GM23338 (cell line): Measurements from ENCODE around the gene INS. TPM values are rescaled to one million over a fixed set of nuclear protein-coding genes. Genes with fewer than 3 reads are reported as not detected.

Experiments
- ATAC-seq: fragments of 200-7000 bp; cut with Tn5 transposase; 3 replicates; pipeline ENCODE4 v1.9.1; 2020
- DNase-seq: peaks from one replicate; pipeline ENCODE4 v3.0.0-alpha.2; 2015; ENCODE audit warnings: low spot score
- H2AFZ ChIP-seq: fragments of 200-600 bp; sonication (generic); 2 replicates; pipeline ENCODE4 v1.8.0; 2016; ENCODE audit warnings: antibody characterized with exemption, mild to moderate bottlenecking, moderate library complexity
- H3F3A ChIP-seq: fragments of 200-600 bp; sonication (generic); replicated peaks from 2 replicates; pipeline ENCODE4 v1.8.0; 2017; ENCODE audit warnings: antibody characterized with exemption, mixed run types, low read depth
- H3K27ac ChIP-seq: fragments of 200-600 bp; sonication (generic); 2 replicates; pipeline ENCODE4 v1.6.1; 2016; ENCODE audit warnings: low read depth
- H3K27me3 ChIP-seq: fragments of 200-600 bp; sonication (generic); 2 replicates; pipeline ENCODE4 v1.8.0; 2016; ENCODE audit warnings: mild to moderate bottlenecking, mixed run types, moderate library complexity; ENCODE audit not compliant: insufficient read depth
- H3K36me3 ChIP-seq: fragments of 200-600 bp; sonication (generic); 2 replicates; pipeline ENCODE4 v1.8.0; 2016; ENCODE audit warnings: mild to moderate bottlenecking; ENCODE audit not compliant: insufficient read depth
- H3K4me1 ChIP-seq: fragments of 200-600 bp; sonication (generic); 2 replicates; pipeline ENCODE4 v1.8.0; 2016; ENCODE audit warnings: mild to moderate bottlenecking, moderate library complexity; ENCODE audit not compliant: insufficient read depth
- H3K4me2 ChIP-seq: fragments of 200-600 bp; sonication (generic); 2 replicates; pipeline ENCODE4 v1.7.1; 2017; ENCODE audit warnings: mixed run types
- H3K4me3 ChIP-seq: fragments of 200-600 bp; sonication (generic); 2 replicates; pipeline ENCODE4 v1.6.1; 2016; ENCODE audit warnings: mixed run types
- H3K79me2 ChIP-seq: fragments of 200-600 bp; sonication (generic); replicated peaks from 2 replicates; pipeline ENCODE4 v1.8.0; 2017; ENCODE audit warnings: mild to moderate bottlenecking; ENCODE audit not compliant: insufficient read depth
- H3K9me2 ChIP-seq: fragments of 200-600 bp; sonication (generic); 2 replicates; pipeline ENCODE4 v1.8.0; 2017; ENCODE audit not compliant: insufficient read depth
- H4K20me1 ChIP-seq: fragments of 200-600 bp; sonication (generic); replicated peaks from 2 replicates; pipeline ENCODE4 v1.8.0; 2017; ENCODE audit warnings: mild to moderate bottlenecking; ENCODE audit not compliant: insufficient read depth
- H3K27ac Mint-ChIP-seq: 2 replicates; pipeline ENCODE4 v1.8.0; 2020; ENCODE audit warnings: inconsistent platforms, mild to moderate bottlenecking, moderate library complexity, mixed read lengths
- H3K27me3 Mint-ChIP-seq: 3 replicates; pipeline ENCODE4 v1.8.0; 2022; ENCODE audit warnings: low read depth, mild to moderate bottlenecking, moderate library complexity, mixed read lengths, inconsistent platforms; ENCODE audit not compliant: insufficient read depth, poor library complexity
- H3K36me3 Mint-ChIP-seq: 3 replicates; pipeline ENCODE4 v1.8.0; 2021; ENCODE audit warnings: low read depth, mild to moderate bottlenecking, inconsistent platforms, moderate library complexity, mixed read lengths
- H3K4me1 Mint-ChIP-seq: 3 replicates; pipeline ENCODE4 v1.8.0; 2020; ENCODE audit warnings: mild to moderate bottlenecking, inconsistent platforms, mixed read lengths
- H3K4me3 Mint-ChIP-seq: 3 replicates; pipeline ENCODE4 v1.8.0; 2021; ENCODE audit warnings: moderate library complexity, mild to moderate bottlenecking, inconsistent platforms, mixed read lengths
- H3K9me3 Mint-ChIP-seq: 3 replicates; pipeline ENCODE4 v1.8.0; 2020; ENCODE audit warnings: moderate library complexity, mild to moderate bottlenecking, inconsistent platforms, mixed read lengths
- CREB1 ChIP-seq: fragments of 250-450 bp; sonication (Bioruptor Pico); IDR thresholded peaks from 2 replicates; pipeline ENCODE4 v1.5.0; 2020; ENCODE audit warnings: low read depth, mild to moderate bottlenecking, moderate library complexity
- CTCF ChIP-seq, 2 experiments: fragments of 200-600 bp in 1 of 2; sonication (generic) in 1 of 2; conservative IDR thresholded peaks; 2 replicates each; pipeline versions ENCODE4 v1.5.1 to v1.6.1; 2016 to 2017; ENCODE audit warnings: antibody characterized with exemption in 2 of 2, low read depth in 2 of 2, mild to moderate bottlenecking in 2 of 2, moderate library complexity in 1 of 2
- ETS1 ChIP-seq: IDR thresholded peaks from 2 replicates; pipeline ENCODE4 v1.6.1; 2016; ENCODE audit warnings: antibody characterized with exemption
- EZH2 ChIP-seq: fragments of 200-600 bp; sonication (generic); IDR thresholded peaks from one replicate; pipeline ENCODE4 v1.8.0; 2017; ENCODE audit warnings: antibody characterized with exemption, mild to moderate bottlenecking, low read depth; ENCODE audit not compliant: unreplicated experiment
- EZH2phosphoT487 ChIP-seq: fragments of 200-600 bp; sonication (generic); IDR thresholded peaks from one replicate; pipeline ENCODE4 v1.8.1; 2018; ENCODE audit warnings: antibody characterized with exemption; ENCODE audit not compliant: unreplicated experiment
- JUNB ChIP-seq: IDR thresholded peaks from one replicate; pipeline ENCODE4 v1.6.1; 2016; ENCODE audit warnings: antibody characterized with exemption; ENCODE audit not compliant: unreplicated experiment
- NANOG ChIP-seq: IDR thresholded peaks from 2 replicates; pipeline ENCODE4 v1.6.1; 2016; ENCODE audit warnings: antibody characterized with exemption, borderline replicate concordance
- POLR2AphosphoS5 ChIP-seq: IDR thresholded peaks from 2 replicates; pipeline ENCODE4 v1.6.1; 2016; ENCODE audit warnings: antibody characterized with exemption, low read depth
- STAT1 ChIP-seq: IDR thresholded peaks from one replicate; pipeline ENCODE4 v1.6.1; 2016; ENCODE audit warnings: antibody characterized with exemption; ENCODE audit not compliant: unreplicated experiment
- ZNF114 ChIP-seq: fragments of 250-450 bp; sonication (Bioruptor Pico); IDR thresholded peaks from 2 replicates; pipeline ENCODE4 v1.5.0; 2020; ENCODE audit warnings: mild to moderate bottlenecking, moderate library complexity
- ZNF331 ChIP-seq: fragments of 250-450 bp; sonication (Bioruptor Pico); IDR thresholded peaks from 2 replicates; pipeline ENCODE4 v1.5.0; 2020; ENCODE audit warnings: low read depth, mild to moderate bottlenecking, moderate library complexity
- polyA plus RNA-seq: library from polyadenylated mRNA; unstranded; fragments of >200 nt; fragmentation: Nextera tagmentation; extraction: Ambion mirVana; gene quantifications from 2 replicates; pipeline ENCODE4 v1.2.1, GENCODE V29; 2016
- total RNA-seq: library from RNA; depleted of rRNA; stranded (reverse); fragments of >200 nt; shearing (Covaris generic); gene quantifications from 2 replicates; pipeline ENCODE4 v1.2.3, GENCODE V29; 2014
- TF ChIP-seq, protein P1 (sequence below): fragments of 250-450 bp; sonication (Bioruptor Pico); IDR thresholded peaks from 2 replicates; pipeline ENCODE4 v1.5.0; 2020; ENCODE audit warnings: mild to moderate bottlenecking, moderate library complexity
- TF ChIP-seq, protein P2 (sequence below): IDR thresholded peaks from one replicate; pipeline ENCODE4 v1.6.1; 2018; ENCODE audit warnings: antibody characterized with exemption; ENCODE audit not compliant: unreplicated experiment

INS gene
- total and polyA plus RNA-seq, 2 experiments from 2014 or later, result not detected

- ATAC-seq (no peak), DNase-seq (no peak)
- Histone ChIP-seq H3K9me2 (no peaks in the 10 kb centered on the region), H3K27ac (no peak overlapping the region), H3K4me1 (peaks cover under 1% of the 10 kb centered on the region; the same call in 1 of the 2 replicates), H3K79me2 (no peaks in the 10 kb centered on the region), H2AFZ (no peak overlapping the region), H3K36me3 (no peaks in the 10 kb centered on the region), H3K4me2 (no peak overlapping the region), H3F3A (no peaks in the 10 kb centered on the region), H3K27me3 (peaks cover 20% of the 10 kb centered on the region), H4K20me1 (no peaks in the 10 kb centered on the region), H3K4me3 (no peak overlapping the region)
- no peak overlapping the region for H3K4me3 Mint-ChIP-seq
- TF ChIP-seq CREB1 (CRISPR knock-in tag), result no peak
- TF ChIP-seq STAT1, result no peak
- no peak for TF ChIP-seq ETS1
- TF ChIP-seq ZNF331 (CRISPR knock-in tag), result no peak
- TF ChIP-seq JUNB, result no peak
- TF ChIP-seq, protein P1, sequence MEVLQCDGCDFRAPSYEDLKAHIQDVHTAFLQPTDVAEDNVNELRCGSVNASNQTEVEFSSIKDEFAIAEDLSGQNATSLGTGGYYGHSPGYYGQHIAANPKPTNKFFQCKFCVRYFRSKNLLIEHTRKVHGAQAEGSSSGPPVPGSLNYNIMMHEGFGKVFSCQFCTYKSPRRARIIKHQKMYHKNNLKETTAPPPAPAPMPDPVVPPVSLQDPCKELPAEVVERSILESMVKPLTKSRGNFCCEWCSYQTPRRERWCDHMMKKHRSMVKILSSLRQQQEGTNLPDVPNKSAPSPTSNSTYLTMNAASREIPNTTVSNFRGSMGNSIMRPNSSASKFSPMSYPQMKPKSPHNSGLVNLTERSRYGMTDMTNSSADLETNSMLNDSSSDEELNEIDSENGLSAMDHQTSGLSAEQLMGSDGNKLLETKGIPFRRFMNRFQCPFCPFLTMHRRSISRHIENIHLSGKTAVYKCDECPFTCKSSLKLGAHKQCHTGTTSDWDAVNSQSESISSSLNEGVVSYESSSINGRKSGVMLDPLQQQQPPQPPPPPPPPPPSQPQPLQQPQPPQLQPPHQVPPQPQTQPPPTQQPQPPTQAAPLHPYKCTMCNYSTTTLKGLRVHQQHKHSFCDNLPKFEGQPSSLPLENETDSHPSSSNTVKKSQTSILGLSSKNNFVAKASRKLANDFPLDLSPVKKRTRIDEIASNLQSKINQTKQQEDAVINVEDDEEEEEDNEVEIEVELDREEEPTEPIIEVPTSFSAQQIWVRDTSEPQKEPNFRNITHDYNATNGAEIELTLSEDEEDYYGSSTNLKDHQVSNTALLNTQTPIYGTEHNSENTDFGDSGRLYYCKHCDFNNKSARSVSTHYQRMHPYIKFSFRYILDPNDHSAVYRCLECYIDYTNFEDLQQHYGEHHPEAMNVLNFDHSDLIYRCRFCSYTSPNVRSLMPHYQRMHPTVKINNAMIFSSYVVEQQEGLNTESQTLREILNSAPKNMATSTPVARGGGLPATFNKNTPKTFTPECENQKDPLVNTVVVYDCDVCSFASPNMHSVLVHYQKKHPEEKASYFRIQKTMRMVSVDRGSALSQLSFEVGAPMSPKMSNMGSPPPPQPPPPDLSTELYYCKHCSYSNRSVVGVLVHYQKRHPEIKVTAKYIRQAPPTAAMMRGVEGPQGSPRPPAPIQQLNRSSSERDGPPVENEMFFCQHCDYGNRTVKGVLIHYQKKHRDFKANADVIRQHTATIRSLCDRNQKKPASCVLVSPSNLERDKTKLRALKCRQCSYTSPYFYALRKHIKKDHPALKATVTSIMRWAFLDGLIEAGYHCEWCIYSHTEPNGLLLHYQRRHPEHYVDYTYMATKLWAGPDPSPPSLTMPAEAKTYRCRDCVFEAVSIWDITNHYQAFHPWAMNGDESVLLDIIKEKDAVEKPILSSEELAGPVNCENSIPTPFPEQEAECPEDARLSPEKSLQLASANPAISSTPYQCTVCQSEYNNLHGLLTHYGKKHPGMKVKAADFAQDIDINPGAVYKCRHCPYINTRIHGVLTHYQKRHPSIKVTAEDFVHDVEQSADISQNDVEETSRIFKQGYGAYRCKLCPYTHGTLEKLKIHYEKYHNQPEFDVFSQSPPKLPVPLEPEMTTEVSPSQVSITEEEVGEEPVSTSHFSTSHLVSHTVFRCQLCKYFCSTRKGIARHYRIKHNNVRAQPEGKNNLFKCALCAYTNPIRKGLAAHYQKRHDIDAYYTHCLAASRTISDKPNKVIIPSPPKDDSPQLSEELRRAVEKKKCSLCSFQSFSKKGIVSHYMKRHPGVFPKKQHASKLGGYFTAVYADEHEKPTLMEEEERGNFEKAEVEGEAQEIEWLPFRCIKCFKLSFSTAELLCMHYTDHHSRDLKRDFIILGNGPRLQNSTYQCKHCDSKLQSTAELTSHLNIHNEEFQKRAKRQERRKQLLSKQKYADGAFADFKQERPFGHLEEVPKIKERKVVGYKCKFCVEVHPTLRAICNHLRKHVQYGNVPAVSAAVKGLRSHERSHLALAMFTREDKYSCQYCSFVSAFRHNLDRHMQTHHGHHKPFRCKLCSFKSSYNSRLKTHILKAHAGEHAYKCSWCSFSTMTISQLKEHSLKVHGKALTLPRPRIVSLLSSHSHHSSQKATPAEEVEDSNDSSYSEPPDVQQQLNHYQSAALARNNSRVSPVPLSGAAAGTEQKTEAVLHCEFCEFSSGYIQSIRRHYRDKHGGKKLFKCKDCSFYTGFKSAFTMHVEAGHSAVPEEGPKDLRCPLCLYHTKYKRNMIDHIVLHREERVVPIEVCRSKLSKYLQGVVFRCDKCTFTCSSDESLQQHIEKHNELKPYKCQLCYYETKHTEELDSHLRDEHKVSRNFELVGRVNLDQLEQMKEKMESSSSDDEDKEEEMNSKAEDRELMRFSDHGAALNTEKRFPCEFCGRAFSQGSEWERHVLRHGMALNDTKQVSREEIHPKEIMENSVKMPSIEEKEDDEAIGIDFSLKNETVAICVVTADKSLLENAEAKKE (CRISPR knock-in tag), result no peak
- no peak for TF ChIP-seq EZH2phosphoT487
- no peak for TF ChIP-seq ZNF114 (CRISPR knock-in tag)
- TF ChIP-seq POLR2AphosphoS5, result no peak
- TF ChIP-seq EZH2, result no peak
- TF ChIP-seq, protein P2, sequence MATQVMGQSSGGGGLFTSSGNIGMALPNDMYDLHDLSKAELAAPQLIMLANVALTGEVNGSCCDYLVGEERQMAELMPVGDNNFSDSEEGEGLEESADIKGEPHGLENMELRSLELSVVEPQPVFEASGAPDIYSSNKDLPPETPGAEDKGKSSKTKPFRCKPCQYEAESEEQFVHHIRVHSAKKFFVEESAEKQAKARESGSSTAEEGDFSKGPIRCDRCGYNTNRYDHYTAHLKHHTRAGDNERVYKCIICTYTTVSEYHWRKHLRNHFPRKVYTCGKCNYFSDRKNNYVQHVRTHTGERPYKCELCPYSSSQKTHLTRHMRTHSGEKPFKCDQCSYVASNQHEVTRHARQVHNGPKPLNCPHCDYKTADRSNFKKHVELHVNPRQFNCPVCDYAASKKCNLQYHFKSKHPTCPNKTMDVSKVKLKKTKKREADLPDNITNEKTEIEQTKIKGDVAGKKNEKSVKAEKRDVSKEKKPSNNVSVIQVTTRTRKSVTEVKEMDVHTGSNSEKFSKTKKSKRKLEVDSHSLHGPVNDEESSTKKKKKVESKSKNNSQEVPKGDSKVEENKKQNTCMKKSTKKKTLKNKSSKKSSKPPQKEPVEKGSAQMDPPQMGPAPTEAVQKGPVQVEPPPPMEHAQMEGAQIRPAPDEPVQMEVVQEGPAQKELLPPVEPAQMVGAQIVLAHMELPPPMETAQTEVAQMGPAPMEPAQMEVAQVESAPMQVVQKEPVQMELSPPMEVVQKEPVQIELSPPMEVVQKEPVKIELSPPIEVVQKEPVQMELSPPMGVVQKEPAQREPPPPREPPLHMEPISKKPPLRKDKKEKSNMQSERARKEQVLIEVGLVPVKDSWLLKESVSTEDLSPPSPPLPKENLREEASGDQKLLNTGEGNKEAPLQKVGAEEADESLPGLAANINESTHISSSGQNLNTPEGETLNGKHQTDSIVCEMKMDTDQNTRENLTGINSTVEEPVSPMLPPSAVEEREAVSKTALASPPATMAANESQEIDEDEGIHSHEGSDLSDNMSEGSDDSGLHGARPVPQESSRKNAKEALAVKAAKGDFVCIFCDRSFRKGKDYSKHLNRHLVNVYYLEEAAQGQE, result no peak
- no peak for TF ChIP-seq CTCF (conservative IDR thresholded peaks at IDR 0.05; ENCODE audit: low read depth in 2 of 2)
- TF ChIP-seq NANOG, result no peak
- no peak overlapping the region for H3K27ac Mint-ChIP-seq
- no peaks in the 10 kb centered on the region for H3K9me3 Mint-ChIP-seq
- peaks cover 46% of the 10 kb centered on the region for H3K27me3 Mint-ChIP-seq
- peaks cover 9% of the 10 kb centered on the region; the same call in 2 of the 3 replicates for H3K4me1 Mint-ChIP-seq
- no peaks in the 10 kb centered on the region for H3K36me3 Mint-ChIP-seq
Measured at GRCh38 chr11:2132246-2132645, 28.8 kb downstream of the INS start.
